HG03460 (cell line): ENCODE data around the gene CCR7.

Source experiments
- ATAC-seq: cut with Tn5 transposase; IDR thresholded peaks from one replicate; pipeline ENCODE4 v1.9.1; 2021; ENCODE audit not compliant: unreplicated experiment

The CCR7 gene

GRCh38 chr17:40519089-40519775 lies 46.0 kb downstream of the CCR7 start:
- no peak for ATAC-seq

- no peak for ATAC-seq
These were observed 46.7 kb downstream of the CCR7 start for GRCh38 chr17:40518401-40519088.

DNA sequence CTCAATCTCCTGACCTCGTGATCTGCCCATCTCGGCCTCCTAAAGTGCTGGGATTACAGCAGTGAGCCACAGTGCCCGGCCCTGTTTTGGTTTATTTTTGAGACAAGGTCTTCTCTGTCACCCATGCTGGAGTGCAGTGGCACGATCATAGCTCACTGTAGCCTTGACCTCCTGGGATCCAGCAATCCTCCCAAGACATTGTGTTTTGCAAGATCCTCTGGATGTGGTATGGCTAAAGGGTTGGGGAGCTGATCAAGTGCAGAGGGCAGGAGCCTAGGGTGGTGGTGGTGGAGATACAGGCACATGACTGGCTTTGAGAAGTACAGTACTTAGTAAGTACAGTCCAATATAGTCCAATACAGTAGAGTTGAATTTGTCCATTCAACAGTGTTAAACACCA lies 47.3 kb downstream of the CCR7 start:
- no peak for ATAC-seq

DNA sequence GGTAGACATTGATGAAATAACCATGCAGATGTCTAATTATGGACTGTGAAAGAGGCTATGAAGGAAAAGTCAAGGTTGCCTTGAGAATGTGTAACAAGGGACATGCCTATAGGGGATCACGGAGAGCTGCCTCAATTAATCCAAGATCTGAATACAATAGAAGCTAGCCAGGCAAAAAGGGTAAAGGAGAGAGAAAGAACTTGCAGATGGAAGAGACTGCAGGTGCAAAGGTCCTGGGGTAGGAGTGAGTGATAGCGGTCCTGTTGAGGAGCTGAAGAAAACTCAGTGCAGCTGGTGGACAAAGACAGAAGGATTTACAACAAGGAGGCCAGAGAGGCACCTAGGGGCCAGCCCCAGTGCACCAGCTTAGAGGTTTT lies 48.0 kb downstream of the CCR7 start:
- ATAC-seq = no peak

DNA sequence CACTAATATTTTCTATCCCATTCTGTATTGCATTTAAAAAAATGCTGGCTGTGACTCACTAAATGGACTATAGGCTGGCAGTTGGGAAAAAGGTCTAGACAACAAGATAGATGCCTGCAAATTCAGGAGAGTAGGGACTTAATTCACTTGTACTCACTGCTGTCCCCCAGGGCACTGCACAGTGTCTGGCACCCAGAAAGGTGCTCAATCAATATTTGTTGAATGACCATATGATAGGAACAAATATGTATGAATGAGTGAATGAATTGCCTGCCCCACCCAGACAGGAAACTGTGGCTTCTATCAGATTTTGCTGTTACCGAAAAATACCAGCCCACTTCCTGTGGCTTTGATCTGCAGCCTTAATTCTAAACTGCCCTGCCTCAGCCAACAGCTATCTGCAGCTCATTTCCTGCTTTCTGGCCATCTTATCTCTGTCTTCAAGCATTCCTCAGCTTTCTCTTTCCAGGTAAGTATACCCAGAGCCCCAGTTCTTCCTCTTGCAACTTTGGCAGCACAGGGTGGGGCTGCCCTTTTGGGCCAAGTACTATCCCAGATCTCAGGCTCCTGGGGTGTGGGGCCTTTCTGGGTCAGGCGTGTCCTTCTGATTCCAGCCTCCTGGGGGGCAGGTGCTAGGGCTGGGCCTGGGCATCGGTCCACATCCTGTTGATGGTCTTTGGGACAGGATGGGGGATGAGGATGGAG lies 48.5 kb downstream of the CCR7 start:
- peak; percentile 76 for ATAC-seq

- no peak for ATAC-seq
These were observed 49.7 kb downstream of the CCR7 start for GRCh38 chr17:40515491-40516041.

- no peak for ATAC-seq
These were observed 50.3 kb downstream of the CCR7 start for GRCh38 chr17:40515011-40515410.

- ATAC-seq = no peak
These were observed 51.0 kb downstream of the CCR7 start for GRCh38 chr17:40514013-40514875.

- ATAC-seq = no peak
These were observed 53.5 kb downstream of the CCR7 start for GRCh38 chr17:40511667-40512220.

DNA sequence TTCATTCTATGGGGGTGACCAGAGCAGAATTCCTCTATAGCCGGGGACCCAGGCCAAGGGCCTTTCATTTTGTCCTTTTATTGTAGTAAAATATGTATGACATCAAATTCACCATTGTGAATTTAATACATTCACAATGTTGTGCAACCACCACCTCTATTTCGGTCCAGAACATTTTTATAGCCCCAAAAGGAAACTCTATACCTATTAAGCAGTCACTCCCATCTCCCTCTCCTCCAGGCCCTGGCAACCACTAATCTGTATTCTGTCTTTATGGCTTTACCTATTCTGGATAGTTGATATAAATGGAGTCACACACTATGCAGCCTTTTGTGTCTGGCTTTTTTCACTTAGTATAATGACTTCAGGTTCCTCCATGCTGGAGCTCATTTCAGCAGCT lies 54.1 kb downstream of the CCR7 start:
- ATAC-seq = no peak

DNA sequence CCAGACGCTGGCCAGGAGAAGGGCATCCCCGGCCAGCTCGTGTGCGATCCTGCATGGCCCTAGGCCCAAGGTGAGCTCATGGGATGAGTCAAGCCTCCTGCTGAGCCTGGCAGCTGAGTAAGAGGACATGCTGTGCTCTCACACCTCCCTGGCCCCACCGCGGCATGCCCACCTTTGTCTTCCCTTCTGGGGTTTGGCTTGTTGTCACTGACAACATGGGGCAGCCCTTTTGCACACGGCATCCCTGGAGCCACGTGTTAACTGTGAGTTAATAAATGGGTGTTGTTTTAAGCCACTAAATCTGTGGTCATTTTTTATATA lies 55.0 kb downstream of the CCR7 start:
- no peak for ATAC-seq

DNA sequence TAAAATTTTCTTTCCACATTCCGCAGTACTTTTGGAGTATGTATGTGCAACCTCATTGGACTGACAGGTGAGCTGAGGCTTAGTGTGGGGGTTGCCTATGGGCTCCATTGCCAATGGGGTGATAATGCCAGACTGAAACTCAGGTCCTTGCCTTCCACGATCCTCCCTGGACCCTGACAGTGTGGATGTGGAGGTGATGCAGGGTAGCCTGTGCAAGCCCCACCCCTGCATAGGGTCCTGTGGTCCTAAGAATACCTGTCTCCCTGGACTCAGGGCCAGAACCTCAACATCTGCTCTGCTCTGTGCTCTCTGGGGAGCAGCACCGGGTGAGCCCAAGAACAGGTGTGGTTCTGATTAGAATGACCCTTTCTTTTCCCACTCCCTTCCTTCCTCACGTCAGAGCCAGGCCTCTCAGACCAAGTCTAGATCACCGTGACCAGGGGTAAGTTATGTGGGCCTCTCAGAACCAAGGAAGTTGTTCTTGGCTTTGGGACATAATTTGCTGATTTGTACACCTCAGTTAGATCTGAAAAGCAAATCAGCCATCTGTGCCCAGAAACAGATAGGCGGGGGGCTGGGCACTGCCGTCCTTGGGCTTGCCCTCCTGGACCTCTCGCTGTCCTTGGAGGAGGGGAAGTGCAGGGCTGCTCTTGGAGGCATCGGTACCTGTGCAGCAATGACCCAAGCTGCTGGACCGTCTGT lies 55.5 kb downstream of the CCR7 start:
- ATAC-seq = no peak

- no peak for ATAC-seq
These were observed 58.5 kb downstream of the CCR7 start for GRCh38 chr17:40506786-40507185.
